ENCODE measurements around the gene HIF1AN.
A peak's percentile ranks its signal among the peaks of the same experiment; 100 is the strongest.

Gene HIF1AN

DNA sequence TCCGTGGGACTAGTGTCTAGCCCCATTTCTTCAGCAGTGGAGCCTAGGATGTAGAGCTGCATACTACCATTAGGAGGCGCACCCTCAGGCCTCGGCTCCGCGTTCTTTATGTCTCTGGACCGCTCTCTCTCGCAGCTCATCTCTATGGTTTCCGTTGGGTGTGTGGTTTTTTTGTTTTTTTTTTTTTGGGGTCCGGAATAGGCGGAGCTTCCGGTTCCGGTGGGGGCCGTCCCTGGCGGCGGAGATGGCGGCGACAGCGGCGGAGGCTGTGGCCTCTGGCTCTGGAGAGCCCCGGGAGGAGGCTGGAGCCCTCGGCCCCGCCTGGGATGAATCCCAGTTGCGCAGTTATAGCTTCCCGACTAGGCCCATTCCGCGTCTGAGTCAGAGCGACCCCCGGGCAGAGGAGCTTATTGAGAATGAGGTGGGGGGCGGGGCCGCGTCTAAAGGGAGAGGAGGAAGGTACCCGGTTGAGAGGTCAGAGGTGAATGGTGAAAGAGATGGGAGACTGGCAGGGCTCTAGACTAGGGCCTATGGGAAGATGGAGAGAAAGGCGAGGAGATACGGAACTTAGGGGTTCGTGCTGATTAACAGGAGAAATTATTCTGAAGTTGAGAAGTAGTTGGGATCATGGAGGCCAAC lies at the start of gene HIF1AN:
Gene HIF1AN, plus strand, starts transcription at position 229 of the 639 bp plus-strand sequence. Its CDS starts 16 bp downstream, at position 245.
- peak; percentile 93 for DNase-seq

- no peak for DNase-seq
These were observed 48.2 kb upstream of the HIF1AN start for GRCh38 chr10:100487529-100487928.

DNA sequence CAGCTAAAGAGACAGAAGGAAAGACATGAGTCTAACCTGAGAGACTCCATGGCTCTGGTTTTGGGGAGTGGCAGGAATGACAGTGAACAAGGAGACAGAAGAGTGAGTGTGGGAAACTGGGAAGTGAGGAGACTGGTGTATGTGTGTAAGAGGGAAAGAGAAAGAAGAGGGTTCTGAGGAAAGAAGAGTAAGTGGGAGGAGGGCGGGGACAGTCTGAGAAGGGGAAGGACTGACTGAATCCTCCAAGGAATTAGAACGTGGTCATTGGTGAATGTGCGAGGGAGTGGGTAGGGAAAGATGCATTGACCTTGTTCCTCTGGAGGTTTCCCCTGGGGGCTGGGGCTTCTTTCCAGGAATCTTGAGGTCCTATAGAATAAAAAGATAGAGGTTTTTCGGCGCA lies 46.3 kb upstream of the HIF1AN start:
- DNase-seq, result no peak

DNA sequence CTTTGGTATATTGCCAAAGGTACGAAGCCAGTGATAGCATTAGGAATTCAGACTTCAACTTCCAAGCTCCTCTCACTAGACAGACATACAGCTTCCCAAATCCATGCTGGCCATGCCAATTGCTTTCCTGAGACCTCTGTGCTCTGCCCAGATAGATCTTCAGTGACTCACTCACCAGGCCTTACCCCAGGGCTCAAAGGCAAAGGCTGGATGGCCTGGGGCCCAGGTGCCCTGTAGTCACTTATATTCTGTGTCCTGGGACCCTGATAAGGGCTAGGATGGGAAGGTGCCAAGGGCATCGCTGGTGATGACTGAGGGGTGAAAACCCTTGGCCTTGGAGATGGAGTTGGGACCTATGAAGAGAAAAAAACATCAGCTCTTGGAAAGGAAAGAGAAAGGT lies 45.2 kb upstream of the HIF1AN start:
- no peak for DNase-seq

DNA sequence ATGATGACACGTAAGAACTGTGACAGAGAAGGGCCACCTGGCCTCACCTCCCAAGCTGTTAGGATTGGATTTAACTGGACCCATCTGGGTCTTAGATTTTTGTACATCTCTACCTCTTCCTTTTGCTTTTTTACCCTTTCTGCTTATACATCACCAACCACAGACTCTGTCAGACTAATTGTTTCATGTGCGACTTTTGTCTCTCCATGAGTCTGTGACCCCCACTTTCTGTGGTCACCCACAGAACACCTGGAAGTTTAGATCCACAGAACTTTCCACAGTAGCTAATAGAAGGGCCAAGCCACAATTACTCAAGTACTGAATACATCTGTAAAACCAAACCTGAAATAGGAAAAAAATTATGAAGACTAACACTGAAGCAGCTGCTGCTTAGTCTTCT lies 39.2 kb upstream of the HIF1AN start:
- DNase-seq, result no peak

- no peak for DNase-seq
These were observed 37.7 kb upstream of the HIF1AN start for GRCh38 chr10:100498059-100498458.

DNA sequence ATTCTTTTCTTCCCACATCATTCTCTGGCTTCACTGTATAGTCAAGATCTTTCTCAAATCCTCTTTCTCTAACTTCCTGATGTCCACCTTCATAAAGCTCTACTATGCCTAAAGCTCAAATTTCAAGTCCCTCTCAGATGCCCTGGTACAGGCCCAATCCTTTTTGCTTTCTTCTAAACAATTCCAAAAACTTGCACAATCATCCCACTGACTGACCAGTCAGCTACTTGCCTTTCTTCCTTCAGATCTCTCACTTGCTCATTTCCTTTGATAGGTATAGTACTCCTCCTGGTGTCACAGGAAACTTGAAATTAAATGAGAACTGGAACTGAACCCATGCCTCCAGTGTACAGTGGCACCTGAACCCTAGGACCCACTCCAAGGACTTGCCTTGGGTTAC lies 34.3 kb upstream of the HIF1AN start:
- DNase-seq, result no peak

DNA sequence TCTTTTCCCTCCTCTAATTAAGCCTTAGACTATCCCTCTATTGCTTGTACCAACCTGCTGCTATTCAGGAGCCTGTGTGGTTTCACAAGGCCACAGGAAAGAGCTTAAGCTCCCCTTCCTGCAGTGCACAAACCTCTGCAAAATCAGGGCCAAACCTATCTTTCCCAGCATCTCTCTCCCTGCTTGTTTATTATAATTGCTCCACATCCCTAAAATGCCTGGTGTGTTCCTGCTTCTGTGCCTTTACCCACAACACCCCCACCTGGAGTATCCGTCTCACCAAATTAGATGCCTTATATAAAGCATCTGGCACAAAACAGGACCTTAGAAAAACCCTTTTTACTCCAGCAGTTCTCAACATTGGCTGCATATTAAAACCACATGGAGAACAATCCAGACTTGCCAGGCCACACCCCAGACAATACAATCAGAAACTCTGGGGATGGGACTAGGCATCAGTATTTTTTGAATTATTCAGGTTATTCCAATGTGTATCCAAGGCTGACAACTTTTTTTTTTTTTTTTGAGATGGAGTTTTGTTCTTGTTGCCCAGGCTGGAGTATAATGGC lies 32.7 kb upstream of the HIF1AN start:
- DNase-seq, result no peak

DNA sequence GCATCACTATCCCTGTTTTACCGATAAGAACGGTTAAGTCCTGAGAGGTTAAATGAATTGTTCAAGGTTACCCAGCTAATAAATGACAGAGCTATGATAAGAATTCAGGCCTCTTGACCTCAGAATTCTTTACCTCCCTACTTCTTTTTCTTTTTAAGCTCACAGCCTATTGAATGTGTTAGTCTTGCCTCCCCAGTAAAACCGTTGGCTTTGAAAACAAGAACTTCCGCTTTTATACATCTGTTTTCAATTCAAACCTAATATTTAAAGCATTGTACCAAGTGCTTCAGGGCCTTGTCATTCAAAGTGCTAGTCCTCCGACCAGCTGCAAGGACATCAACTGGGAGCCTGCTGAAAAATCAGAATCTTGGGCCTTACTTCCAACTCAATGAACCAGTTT lies 31.6 kb upstream of the HIF1AN start:
- DNase-seq, result no peak

- DNase-seq, result no peak
These were observed 30.6 kb upstream of the HIF1AN start for GRCh38 chr10:100505164-100505563.

DNA sequence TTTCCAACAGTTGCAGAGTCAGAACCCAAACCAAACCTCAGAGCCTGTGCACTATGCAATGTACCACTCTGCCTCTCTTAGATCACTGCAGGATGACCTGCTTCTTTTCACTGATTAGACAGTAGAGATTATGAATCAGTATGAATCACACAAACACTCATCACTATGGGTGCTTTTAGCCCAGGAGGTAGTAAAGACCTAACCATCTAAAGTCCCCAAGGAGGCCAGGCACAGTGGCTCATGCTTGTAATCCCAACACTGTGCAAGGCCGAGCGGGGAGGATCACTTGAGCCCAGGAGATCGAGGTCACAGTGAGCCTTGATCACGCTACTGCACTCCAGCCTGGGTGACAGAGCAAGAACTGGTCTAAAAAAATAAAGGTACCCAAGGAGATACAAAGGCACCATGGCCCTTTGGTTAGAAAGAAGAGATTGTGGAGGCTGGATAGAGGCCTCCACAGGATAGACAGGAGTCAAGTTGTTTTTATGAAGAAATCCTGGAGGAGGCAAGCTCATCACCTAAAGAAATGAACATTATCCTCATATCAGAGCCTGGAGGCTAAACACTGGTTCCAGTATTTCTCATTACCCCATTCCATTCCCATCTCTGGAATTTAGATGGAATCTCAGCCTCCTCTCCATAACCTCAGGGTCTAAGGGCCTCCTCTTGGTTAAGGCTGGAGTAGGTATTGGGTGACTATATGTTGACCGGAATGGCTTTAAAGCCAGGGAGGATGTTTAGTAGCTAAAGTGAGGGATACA lies 29.0 kb upstream of the HIF1AN start:
- DNase-seq, result peak; percentile 41

GRCh38 chr10:100507357-100507732 lies 28.4 kb upstream of the HIF1AN start:
- DNase-seq, result no peak

- no peak for DNase-seq
These were observed 27.5 kb upstream of the HIF1AN start for GRCh38 chr10:100508266-100508665.

GRCh38 chr10:100508691-100509150 lies 27.0 kb upstream of the HIF1AN start:
- peak; percentile 54 for DNase-seq

DNA sequence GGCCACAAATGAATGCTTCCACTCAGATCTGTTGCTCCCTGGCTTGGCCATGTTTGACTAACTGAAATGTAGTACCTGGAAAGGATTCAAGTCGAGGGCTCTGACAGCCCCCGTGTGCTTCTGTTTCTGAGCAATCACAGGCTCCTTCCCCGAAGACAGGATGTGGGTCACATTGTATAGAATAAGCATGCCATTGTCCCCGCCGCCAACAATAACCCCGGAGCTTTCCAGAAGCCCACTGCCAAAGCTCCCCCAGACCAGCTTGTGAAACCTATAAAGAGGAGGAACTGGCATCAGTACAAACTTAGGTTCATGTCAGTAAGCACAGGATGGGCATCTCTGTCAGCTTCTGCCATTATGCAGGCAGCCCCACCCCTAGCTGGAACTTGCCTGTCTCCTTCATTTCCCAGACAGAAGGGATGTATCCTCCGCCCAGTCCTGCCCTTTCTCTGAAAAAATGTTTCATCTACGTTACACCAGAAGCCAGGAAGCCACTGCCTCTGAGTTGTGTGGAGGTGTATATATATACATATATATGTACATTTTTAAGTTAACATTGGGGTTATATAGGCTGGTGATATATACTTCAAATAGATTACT lies 26.4 kb upstream of the HIF1AN start:
- peak; percentile 68 for DNase-seq

DNA sequence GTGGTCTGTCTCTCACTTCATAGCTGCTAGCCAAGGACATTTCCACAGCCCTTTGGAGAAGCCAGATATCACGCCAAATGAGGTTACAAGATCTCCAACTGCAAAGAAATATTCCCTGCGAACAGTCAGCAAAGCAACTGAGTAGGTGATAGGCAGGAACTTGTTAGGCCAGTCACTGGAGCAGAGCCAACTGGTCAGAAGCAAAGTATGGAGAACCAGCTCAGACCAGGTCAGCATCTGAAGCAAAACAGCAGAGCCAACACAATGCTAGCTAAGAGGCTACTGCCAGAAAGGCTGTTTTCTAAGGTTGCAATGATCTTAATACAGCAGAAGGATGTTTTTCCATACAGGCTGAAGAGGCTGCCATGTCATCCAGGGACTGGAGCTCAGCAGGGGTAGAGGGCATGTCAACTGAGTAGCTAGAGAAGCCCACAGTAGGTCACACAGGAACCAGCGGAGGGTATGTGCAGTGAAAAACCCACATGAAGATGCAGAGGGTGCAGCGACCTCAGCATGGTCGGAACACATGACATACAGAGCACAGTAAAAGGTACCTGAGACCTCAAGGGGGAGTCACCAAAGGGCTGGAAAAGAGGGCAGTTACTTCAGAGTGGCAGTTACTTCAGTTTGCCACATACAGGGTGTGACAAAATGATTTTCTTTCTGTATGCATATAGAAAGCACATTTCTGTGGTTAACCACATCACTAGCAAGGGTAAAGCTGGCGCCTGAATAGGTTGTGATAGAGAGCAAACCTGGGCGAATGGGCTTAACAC lies 25.0 kb upstream of the HIF1AN start:
- DNase-seq, result peak; percentile 74

GRCh38 chr10:100515612-100516011 lies 20.1 kb upstream of the HIF1AN start:
- DNase-seq, result no peak

DNA sequence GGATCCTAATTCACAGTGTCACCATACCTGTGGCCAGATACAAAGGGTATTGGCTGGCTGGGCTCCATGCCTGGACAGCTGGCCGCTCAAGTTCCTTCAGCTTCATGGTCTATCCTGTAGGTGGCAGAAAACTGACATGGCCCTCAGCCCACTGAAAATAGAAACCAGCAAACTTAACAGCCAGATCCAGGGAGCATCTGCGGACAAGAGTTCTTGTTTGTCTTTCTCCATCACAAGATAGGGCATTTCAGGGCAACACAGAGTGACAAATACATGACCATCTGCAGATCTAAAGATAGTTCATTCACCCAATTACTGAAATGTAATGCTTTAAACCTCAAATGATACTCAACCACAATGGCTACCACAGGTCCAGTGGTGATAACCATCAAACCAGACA lies 18.9 kb upstream of the HIF1AN start:
- no peak for DNase-seq

DNA sequence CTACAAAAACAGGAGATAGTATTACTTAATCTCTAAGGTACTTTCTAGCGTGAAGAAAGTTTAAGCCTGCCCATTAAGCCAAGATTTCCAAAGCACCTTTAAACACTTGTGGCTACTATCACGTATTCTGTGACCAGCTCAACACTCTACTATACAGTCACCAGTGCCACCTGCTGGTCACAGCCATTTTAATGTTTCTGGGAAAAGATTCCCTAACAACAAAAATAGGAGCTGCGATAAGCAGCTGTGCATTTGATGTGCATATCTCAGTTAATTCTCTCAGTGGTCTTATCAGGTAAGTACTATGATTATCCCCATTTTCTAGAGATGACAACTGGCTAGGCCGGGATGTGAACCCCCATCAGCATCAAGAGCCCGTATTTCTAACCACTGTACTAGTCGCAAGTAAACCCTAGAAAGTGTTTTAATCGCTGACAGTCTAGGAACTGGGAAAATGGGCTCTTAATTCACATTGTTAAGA lies 16.9 kb upstream of the HIF1AN start:
- peak; percentile 70 for DNase-seq

DNA sequence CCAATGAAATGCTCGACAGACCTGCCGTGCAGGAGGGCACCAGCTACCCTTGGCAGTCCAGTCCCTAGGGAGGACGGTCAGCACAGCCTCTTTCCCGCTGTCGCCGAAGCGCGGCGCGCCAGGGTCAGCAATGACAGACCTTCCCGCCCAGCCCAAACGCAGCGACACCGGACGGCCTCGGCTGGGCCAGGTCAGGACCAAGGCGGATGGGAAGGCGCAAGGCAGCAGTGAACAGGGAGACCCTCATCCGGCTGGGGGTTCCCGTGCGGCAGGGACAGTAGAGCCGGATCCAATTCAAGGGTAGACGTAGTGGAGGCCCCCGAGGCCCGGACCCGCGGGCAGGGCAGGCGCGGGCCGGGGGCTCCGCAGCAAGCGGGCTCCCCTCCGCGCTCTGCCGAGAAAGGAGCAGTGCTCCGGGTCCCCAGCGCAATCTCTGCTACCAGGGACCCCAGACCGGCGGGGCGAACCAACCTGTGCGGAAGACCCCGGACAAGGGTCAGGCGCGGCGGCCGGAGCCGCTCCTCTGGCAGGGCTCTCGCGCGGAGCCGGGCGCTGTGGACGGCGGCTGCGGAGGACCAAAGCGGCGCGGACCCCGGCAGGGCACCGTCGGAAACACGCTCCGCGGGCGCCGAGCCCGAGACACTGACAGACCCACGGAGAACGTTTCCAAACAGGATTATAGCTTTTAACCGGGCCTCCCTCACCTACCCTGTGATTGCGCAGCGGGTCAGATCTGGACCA lies 16.3 kb upstream of the HIF1AN start, which contains the start of gene SEC31B:
Gene SEC31B, minus strand, starts transcription at position 551 of the 741 bp plus-strand sequence. CDS start 2,909 bp downstream, outside the sequence.
- DNase-seq, result no peak

GRCh38 chr10:100520811-100521210 lies 14.9 kb upstream of the HIF1AN start:
- DNase-seq, result no peak
